Upper lobe of right lung (tissue), 1 donor: Measurements from ENCODE around the gene CLSTN3. TPM values are rescaled to one million over a fixed set of nuclear protein-coding genes. Genes with fewer than 3 reads are reported as not detected.

ENCODE experiments used
- ATAC-seq: fragments of 200-7000 bp; cut with Tn5 transposase; one replicate; pipeline ENCODE4 v1.9.1; 2020; ENCODE audit warnings: mild to moderate bottlenecking, moderate library complexity
- DNase-seq: peaks from one replicate; pipeline ENCODE4 v3.0.0-alpha.2; 2020
- H3K27ac ChIP-seq: fragments of 200-600 bp; one replicate; pipeline ENCODE4 v1.8.0; 2022
- H3K27me3 ChIP-seq: fragments of 200-600 bp; one replicate; pipeline ENCODE4 v1.8.0; 2022; ENCODE audit warnings: mild to moderate bottlenecking
- H3K36me3 ChIP-seq: fragments of 200-600 bp; one replicate; pipeline ENCODE4 v1.8.0; 2022
- H3K4me1 ChIP-seq: fragments of 200-600 bp; one replicate; pipeline ENCODE4 v1.8.0; 2022
- H3K4me3 ChIP-seq: fragments of 200-600 bp; one replicate; pipeline ENCODE4 v1.8.0; 2022; ENCODE audit warnings: mild to moderate bottlenecking
- H3K9me3 ChIP-seq: fragments of 200-600 bp; one replicate; pipeline ENCODE4 v1.8.0; 2022
- intact Hi-C: fragments of 100-400 bp; cut with DNase I; formaldehyde crosslinking; loops from one replicate; pipeline ENCODE4 v1.11.0; 2022
- total RNA-seq: library from RNA; stranded (reverse); fragmentation: NEBNext Ultra II Directional; extraction: Animal tissue kit (Norgen Biotek cat#: 25700); gene quantifications from one replicate; pipeline ENCODE4 v1.2.1, GENCODE V29; 2021
- TF ChIP-seq, protein P1 (sequence below): fragments of 200-600 bp; IDR thresholded peaks from one replicate; pipeline ENCODE4 v1.8.0; 2022; ENCODE audit warnings: antibody characterized with exemption
- donor health status: DM: no; HTN: yes; CAD: no; lungs with severe emphysema.

Gene CLSTN3
- total RNA-seq, 1 donor from 2014 or later = 48.2 TPM

GRCh38 chr12:7154901-7155470, 24.8 kb downstream of the CLSTN3 start:
- peaks cover 12% of the 10 kb centered on the region for H3K36me3 ChIP-seq
- intact Hi-C loops = no loop called here
- H3K27ac ChIP-seq = no peak overlapping the region
- H3K4me3 ChIP-seq = no peak overlapping the region
- ATAC-seq = no peak
- H3K27me3 ChIP-seq = no peaks in the 10 kb centered on the region
- DNase-seq = no peak
- TF ChIP-seq, protein P1, sequence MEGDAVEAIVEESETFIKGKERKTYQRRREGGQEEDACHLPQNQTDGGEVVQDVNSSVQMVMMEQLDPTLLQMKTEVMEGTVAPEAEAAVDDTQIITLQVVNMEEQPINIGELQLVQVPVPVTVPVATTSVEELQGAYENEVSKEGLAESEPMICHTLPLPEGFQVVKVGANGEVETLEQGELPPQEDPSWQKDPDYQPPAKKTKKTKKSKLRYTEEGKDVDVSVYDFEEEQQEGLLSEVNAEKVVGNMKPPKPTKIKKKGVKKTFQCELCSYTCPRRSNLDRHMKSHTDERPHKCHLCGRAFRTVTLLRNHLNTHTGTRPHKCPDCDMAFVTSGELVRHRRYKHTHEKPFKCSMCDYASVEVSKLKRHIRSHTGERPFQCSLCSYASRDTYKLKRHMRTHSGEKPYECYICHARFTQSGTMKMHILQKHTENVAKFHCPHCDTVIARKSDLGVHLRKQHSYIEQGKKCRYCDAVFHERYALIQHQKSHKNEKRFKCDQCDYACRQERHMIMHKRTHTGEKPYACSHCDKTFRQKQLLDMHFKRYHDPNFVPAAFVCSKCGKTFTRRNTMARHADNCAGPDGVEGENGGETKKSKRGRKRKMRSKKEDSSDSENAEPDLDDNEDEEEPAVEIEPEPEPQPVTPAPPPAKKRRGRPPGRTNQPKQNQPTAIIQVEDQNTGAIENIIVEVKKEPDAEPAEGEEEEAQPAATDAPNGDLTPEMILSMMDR = no peak
- H3K9me3 ChIP-seq = no peaks in the 10 kb centered on the region
- peaks cover 6% of the 10 kb centered on the region for H3K4me1 ChIP-seq

GRCh38 chr12:7155471-7156034, 25.4 kb downstream of the CLSTN3 start:
- Histone ChIP-seq H3K4me1 (peaks cover 6% of the 10 kb centered on the region), H3K9me3 (no peaks in the 10 kb centered on the region), H3K27ac (peak overlapping the region; percentile 63), H3K27me3 (no peaks in the 10 kb centered on the region), H3K36me3 (peaks cover 12% of the 10 kb centered on the region), H3K4me3 (peak overlapping the region; percentile 39)
- DNase-seq = peak; percentile 93
- ATAC-seq = peak; percentile 81
- intact Hi-C loops = no loop called here
- TF ChIP-seq, protein P1 = no peak

DNA sequence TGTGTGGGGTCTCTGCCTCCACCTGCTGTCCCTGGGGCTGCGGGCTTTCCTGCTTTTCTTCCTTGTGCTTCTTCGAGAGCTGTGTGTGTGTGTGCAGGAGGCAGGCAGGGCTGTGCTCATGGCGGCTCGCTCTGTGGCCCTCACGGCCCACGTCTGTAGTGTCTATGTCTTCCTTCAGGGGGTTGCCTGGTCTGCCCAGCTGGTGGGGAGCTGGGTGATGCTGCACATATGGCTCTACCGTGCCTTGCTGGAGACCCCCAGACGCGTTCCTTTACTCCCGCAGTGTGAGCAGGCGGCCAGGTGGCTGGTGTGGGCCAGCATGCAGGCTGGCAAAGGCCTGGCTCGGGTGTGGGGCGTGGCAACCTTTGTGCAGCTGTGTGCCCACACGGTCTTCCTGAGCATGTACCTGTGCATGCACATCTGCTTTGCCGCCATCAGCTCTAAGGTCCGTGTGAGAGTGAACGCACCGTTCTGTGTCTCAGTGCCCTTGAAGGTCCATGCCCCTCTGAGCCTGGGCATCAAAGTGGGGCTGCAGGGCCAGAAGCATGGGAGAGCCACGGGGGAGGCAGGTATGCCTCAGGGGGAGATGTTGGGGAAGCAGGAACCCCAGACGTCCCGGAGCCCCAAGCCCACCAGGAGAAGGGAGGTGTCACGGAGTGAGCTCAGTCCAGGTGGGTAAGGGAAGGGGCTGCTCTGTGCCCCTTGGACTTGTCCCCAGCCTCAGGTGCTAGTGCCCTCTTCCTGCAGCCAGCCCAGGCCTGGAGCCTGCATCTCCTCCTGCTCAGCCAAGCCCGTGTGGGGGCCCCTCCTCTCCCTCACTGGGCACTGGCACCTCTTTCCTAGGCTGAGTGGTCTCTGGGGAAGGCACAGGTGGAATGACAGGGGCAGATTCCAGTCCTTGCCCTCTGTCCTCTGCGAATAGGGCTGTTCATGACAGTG, 26.4 kb downstream of the CLSTN3 start:
- H3K4me1 ChIP-seq = peaks cover 6% of the 10 kb centered on the region
- no peaks in the 10 kb centered on the region for H3K27me3 ChIP-seq
- H3K27ac ChIP-seq = peak overlapping the region; percentile 63
- no peaks in the 10 kb centered on the region for H3K9me3 ChIP-seq
- no peak for DNase-seq
- peak; percentile 4 for ATAC-seq
- H3K36me3 ChIP-seq = peaks cover 12% of the 10 kb centered on the region
- TF ChIP-seq, protein P1 = no peak
- H3K4me3 ChIP-seq = peak overlapping the region; percentile 39
- intact Hi-C loops = no loop called here

DNA sequence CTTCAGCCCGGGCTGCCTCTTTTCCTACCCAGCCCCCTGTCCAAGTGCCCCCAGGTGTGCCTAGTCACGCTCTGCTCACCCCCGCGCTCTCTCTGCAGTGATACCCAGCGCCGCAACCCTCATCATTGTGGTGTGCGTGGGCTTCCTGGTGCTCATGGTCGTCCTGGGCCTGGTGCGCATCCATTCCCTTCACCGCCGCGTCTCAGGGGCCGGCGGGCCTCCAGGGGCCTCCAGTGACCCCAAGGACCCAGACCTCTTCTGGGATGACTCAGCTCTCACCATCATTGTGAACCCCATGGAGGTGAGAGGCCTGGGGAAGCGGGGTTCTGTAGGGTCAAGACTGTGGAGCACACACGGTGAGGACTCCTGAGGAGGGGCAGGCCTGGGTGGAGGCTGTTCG, 27.2 kb downstream of the CLSTN3 start:
- Histone ChIP-seq H3K4me1 (peaks cover 6% of the 10 kb centered on the region), H3K4me3 (peak overlapping the region; percentile 39), H3K27ac (no peak overlapping the region), H3K27me3 (no peaks in the 10 kb centered on the region), H3K36me3 (peaks cover 11% of the 10 kb centered on the region), H3K9me3 (no peaks in the 10 kb centered on the region)
- ATAC-seq (no peak), DNase-seq (no peak)
- TF ChIP-seq, protein P1 = no peak
- intact Hi-C loops = no loop called here

- intact Hi-C loops = no loop called here
- ATAC-seq = no peak
- no peak for DNase-seq
Observed at GRCh38 chr12:7158781-7159609, 28.8 kb downstream of the CLSTN3 start.

More at GRCh38 chr12:7158781-7159609, 28.8 kb downstream of the CLSTN3 start:
- peaks cover 4% of the 10 kb centered on the region for H3K36me3 ChIP-seq
- no peaks in the 10 kb centered on the region for H3K9me3 ChIP-seq
- TF ChIP-seq, protein P1 = no peak
- H3K4me1 ChIP-seq = peaks cover 6% of the 10 kb centered on the region
- no peak overlapping the region for H3K27ac ChIP-seq
- no peak overlapping the region for H3K4me3 ChIP-seq
- H3K27me3 ChIP-seq = no peaks in the 10 kb centered on the region
